ENCODE measurements around the gene LRMDA.

DNA sequence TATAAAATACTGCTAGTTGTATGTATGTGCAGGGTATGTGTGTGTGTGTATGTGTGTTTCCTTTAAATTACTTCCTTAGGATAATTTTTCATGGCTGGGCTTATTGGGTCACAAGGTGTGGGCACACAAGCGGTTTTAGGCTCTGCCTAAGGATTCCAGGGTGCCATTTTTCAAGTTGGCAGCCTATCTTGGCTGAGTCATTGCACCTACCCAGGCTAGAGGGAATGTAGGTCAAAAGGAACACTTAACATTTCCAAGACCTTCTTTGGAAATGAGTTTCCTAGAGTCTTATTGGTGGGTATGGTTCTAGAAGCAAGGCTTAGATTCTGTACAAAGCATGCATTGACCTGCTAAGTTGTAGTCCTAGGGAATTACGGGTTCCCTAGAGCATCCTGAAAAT, 642.1 kb downstream of the LRMDA start:
- TF ChIP-seq, protein P1, sequence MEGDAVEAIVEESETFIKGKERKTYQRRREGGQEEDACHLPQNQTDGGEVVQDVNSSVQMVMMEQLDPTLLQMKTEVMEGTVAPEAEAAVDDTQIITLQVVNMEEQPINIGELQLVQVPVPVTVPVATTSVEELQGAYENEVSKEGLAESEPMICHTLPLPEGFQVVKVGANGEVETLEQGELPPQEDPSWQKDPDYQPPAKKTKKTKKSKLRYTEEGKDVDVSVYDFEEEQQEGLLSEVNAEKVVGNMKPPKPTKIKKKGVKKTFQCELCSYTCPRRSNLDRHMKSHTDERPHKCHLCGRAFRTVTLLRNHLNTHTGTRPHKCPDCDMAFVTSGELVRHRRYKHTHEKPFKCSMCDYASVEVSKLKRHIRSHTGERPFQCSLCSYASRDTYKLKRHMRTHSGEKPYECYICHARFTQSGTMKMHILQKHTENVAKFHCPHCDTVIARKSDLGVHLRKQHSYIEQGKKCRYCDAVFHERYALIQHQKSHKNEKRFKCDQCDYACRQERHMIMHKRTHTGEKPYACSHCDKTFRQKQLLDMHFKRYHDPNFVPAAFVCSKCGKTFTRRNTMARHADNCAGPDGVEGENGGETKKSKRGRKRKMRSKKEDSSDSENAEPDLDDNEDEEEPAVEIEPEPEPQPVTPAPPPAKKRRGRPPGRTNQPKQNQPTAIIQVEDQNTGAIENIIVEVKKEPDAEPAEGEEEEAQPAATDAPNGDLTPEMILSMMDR (IDR thresholded peaks at IDR 0.05): no peak
- TF ChIP-seq, protein P2, sequence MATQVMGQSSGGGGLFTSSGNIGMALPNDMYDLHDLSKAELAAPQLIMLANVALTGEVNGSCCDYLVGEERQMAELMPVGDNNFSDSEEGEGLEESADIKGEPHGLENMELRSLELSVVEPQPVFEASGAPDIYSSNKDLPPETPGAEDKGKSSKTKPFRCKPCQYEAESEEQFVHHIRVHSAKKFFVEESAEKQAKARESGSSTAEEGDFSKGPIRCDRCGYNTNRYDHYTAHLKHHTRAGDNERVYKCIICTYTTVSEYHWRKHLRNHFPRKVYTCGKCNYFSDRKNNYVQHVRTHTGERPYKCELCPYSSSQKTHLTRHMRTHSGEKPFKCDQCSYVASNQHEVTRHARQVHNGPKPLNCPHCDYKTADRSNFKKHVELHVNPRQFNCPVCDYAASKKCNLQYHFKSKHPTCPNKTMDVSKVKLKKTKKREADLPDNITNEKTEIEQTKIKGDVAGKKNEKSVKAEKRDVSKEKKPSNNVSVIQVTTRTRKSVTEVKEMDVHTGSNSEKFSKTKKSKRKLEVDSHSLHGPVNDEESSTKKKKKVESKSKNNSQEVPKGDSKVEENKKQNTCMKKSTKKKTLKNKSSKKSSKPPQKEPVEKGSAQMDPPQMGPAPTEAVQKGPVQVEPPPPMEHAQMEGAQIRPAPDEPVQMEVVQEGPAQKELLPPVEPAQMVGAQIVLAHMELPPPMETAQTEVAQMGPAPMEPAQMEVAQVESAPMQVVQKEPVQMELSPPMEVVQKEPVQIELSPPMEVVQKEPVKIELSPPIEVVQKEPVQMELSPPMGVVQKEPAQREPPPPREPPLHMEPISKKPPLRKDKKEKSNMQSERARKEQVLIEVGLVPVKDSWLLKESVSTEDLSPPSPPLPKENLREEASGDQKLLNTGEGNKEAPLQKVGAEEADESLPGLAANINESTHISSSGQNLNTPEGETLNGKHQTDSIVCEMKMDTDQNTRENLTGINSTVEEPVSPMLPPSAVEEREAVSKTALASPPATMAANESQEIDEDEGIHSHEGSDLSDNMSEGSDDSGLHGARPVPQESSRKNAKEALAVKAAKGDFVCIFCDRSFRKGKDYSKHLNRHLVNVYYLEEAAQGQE (IDR thresholded peaks at IDR 0.05): no peak

Data from A549 (cell line).